A549 (cell line): ENCODE results near the gene CSTB. TPM values are rescaled to one million over a fixed set of nuclear protein-coding genes. Genes with fewer than 3 reads are reported as not detected.

Experiments used
- ATAC-seq, 2 experiments: fragments of 200-7000 bp in 1 of 2; fragments of >200 bp in 1 of 2; cut with Nextera tagmentation in 1 of 2; cut with Tn5 transposase in 1 of 2; 3 replicates each; pipeline versions ENCODE4 v1.8.0 to v1.9.1; 2018 to 2020; ENCODE audit warnings: mild to moderate bottlenecking in 1 of 2, moderate library complexity in 1 of 2
- CTCF ChIA-PET: fragments of 300-600 bp; sonication (Branson Sonifier 250); formaldehyde crosslinking; extraction: SDS; loops from one replicate; lab custom pipeline; 2021; ENCODE audit warnings: antibody characterized with exemption, inconsistent platforms; lab: Yijun Ruan, JAX
- POLR2A ChIA-PET: fragments of 350-600 bp; formaldehyde crosslinking; extraction: SDS; loops from one replicate; lab custom pipeline; 2021; ENCODE audit warnings: antibody characterized with exemption, inconsistent platforms; lab: Yijun Ruan, JAX
- DNase-seq, 2 experiments: peaks; one replicate each; pipeline versions ENCODE4 v3.0.0 to v3.0.0-alpha.2; 2011 to 2016; ENCODE audit warnings: low read depth in 1 of 2, low spot score in 1 of 2
- FAIRE-seq: peaks from 2 replicates; lab custom pipeline; 2011; peaks lifted over from hg19 to GRCh38; lab: Jason Lieb, UNC
- H3K27ac ChIP-seq, 2 experiments: fragments of >200 bp; sonication (Bioruptor Twin); formaldehyde crosslinking; 3 replicates each; pipeline ENCODE4 v1.5.1; 2016 to 2017
- H3K4me1 ChIP-seq: fragments of >200 bp; sonication (Bioruptor Twin); formaldehyde crosslinking; 3 replicates; pipeline ENCODE4 v1.6.1; 2016
- H3K4me2 ChIP-seq: fragments of >200 bp; sonication (Bioruptor Twin); formaldehyde crosslinking; 3 replicates; pipeline ENCODE4 v1.6.1; 2016
- H3K4me3 ChIP-seq: fragments of >200 bp; sonication (Bioruptor Twin); formaldehyde crosslinking; 3 replicates; pipeline ENCODE4 v1.5.1; 2016
- H3K9me3 ChIP-seq: fragments of >200 bp; sonication (Bioruptor Twin); formaldehyde crosslinking; 3 replicates; pipeline ENCODE4 v1.6.1; 2016
- BCL3 ChIP-seq: fragments of >200 bp; sonication (Bioruptor Twin); formaldehyde crosslinking; IDR thresholded peaks from 3 replicates; pipeline ENCODE4 v1.6.1; 2016
- BHLHE40 ChIP-seq: IDR thresholded peaks from 2 replicates; pipeline ENCODE4 v1.6.1; 2012; ENCODE audit warnings: low read depth, low read length, inconsistent platforms
- CHD2 ChIP-seq: fragments of 150-350 bp; IDR thresholded peaks from 2 replicates; pipeline ENCODE4 v1.6.1; 2014; ENCODE audit warnings: low read length; ENCODE audit not compliant: partially characterized antibody
- CHD4 ChIP-seq: fragments of 200-600 bp; sonication (generic); IDR thresholded peaks from 2 replicates; pipeline ENCODE4 v1.6.1; 2016; ENCODE audit warnings: antibody characterized with exemption, mild to moderate bottlenecking, borderline replicate concordance
- EHMT2 ChIP-seq: fragments of 200-600 bp; sonication (generic); IDR thresholded peaks from 2 replicates; pipeline ENCODE4 v1.6.1; 2016; ENCODE audit warnings: antibody characterized with exemption, low read depth, mild to moderate bottlenecking, moderate library complexity
- ELK1 ChIP-seq: fragments of 150-350 bp; IDR thresholded peaks from 2 replicates; pipeline ENCODE4 v1.6.1; 2014; ENCODE audit warnings: low read depth, mild to moderate bottlenecking, low read length
- ESRRA ChIP-seq: fragments of 150-350 bp; IDR thresholded peaks from 2 replicates; pipeline ENCODE4 v1.6.1; 2014; ENCODE audit warnings: mild to moderate bottlenecking, low read length, borderline replicate concordance
- HDAC2 ChIP-seq: fragments of 200-600 bp; sonication (generic); IDR thresholded peaks from 2 replicates; pipeline ENCODE4 v1.6.1; 2016
- HOXA7 ChIP-seq: fragments of 250-450 bp; sonication (Bioruptor Pico); IDR thresholded peaks from 2 replicates; pipeline ENCODE4 v1.5.0; 2020; ENCODE audit warnings: mild to moderate bottlenecking, moderate library complexity
- HOXB5 ChIP-seq: fragments of 250-450 bp; sonication (Bioruptor Pico); IDR thresholded peaks from 2 replicates; pipeline ENCODE4 v1.5.0; 2020; ENCODE audit warnings: mild to moderate bottlenecking, moderate library complexity
- JUNB ChIP-seq: fragments of >200 bp; sonication (Bioruptor Twin); formaldehyde crosslinking; IDR thresholded peaks from 2 replicates; pipeline ENCODE4 v1.6.1; 2016
- KDM5A ChIP-seq: fragments of 200-600 bp; sonication (generic); IDR thresholded peaks from 2 replicates; pipeline ENCODE4 v1.6.1; 2016; ENCODE audit warnings: antibody characterized with exemption, mild to moderate bottlenecking
- MAFK ChIP-seq: fragments of 450-650 bp; IDR thresholded peaks from 2 replicates; pipeline ENCODE4 v1.6.1; 2014; ENCODE audit not compliant: partially characterized antibody
- MAZ ChIP-seq: fragments of 150-350 bp; IDR thresholded peaks from 2 replicates; pipeline ENCODE4 v1.6.1; 2014; ENCODE audit warnings: antibody characterized with exemption, low read depth, low read length, borderline replicate concordance
- NFE2L2 ChIP-seq: fragments of 150-350 bp; conservative IDR thresholded peaks from 2 replicates; pipeline ENCODE4 v1.6.1; 2014; ENCODE audit warnings: low read length
- RAD21 ChIP-seq, 2 experiments: fragments of >200 bp in 1 of 2; sonication (Bioruptor Twin) in 1 of 2; formaldehyde crosslinking in 1 of 2; IDR thresholded peaks in 1 of 2; conservative IDR thresholded peaks in 1 of 2; 2 replicates in 1 of 2; 3 replicates in 1 of 2; pipeline ENCODE4 v1.6.1; 2012 to 2018; ENCODE audit warnings: inconsistent platforms in 1 of 2
- RARB ChIP-seq: fragments of 250-450 bp; sonication (Bioruptor Pico); IDR thresholded peaks from 2 replicates; pipeline ENCODE4 v1.8.0; 2021; ENCODE audit warnings: mild to moderate bottlenecking, moderate library complexity
- REST ChIP-seq: fragments of 200-600 bp; sonication (generic); IDR thresholded peaks from 2 replicates; pipeline ENCODE4 v1.6.1; 2016; ENCODE audit warnings: antibody characterized with exemption, mild to moderate bottlenecking, moderate library complexity
- RNF2 ChIP-seq: fragments of 200-600 bp; sonication (generic); IDR thresholded peaks from 2 replicates; pipeline ENCODE4 v1.6.1; 2016; ENCODE audit warnings: low read depth, mild to moderate bottlenecking, antibody characterized with exemption, moderate library complexity, borderline replicate concordance
- SREBF2 ChIP-seq: fragments of 450-650 bp; IDR thresholded peaks from 2 replicates; pipeline ENCODE4 v1.6.1; 2014; ENCODE audit warnings: mild to moderate bottlenecking, moderate library complexity
- ZC3H11A ChIP-seq: fragments of 450-650 bp; IDR thresholded peaks from 2 replicates; pipeline ENCODE4 v1.6.1; 2014; ENCODE audit warnings: antibody characterized with exemption, mild to moderate bottlenecking
- WGBS: methylation state at CpG from one replicate; pipeline ENCODE4 v1.1.6; 2017; ENCODE audit errors: missing lambda C conversion rate; 5-methylcytosine and 5-hydroxymethylcytosine counted together
- polyA plus RNA-seq, 4 experiments: library from polyadenylated mRNA; depleted of rRNA in 3 of 4; stranded (reverse); fragments of >200 nt; fragmentation: RNase III in 1 of 4; extraction: RNeasy Plus Mini Kit Qiagen cat#74134 plus additional on column Dnase treatment in 1 of 4; gene quantifications; 2 replicates in 3 of 4; 3 replicates in 1 of 4; pipeline ENCODE4 v1.2.3, GENCODE V29; 2011 to 2017
- TF ChIP-seq, protein P1 (sequence below): IDR thresholded peaks from 2 replicates; pipeline ENCODE4 v1.6.1; 2012; ENCODE audit warnings: low read depth, borderline replicate concordance

CSTB gene
- polyA plus RNA-seq, 2 of the 4 experiments (the other 2 are of a cell fraction) = 42.9 to 101 TPM

GRCh38 chr21:43761886-43762285 is 14.2 kb downstream of the CSTB start (continued):
- TF ChIP-seq EHMT2 = no peak
- no peak for TF ChIP-seq KDM5A
- TF ChIP-seq, all 56 proteins: peak for 0

GRCh38 chr21:43760391-43760958 is 15.6 kb downstream of the CSTB start:
- Histone ChIP-seq H3K4me2 (no peak overlapping the region), H3K9me3 (no peaks in the 10 kb centered on the region), H3K4me3 (no peak overlapping the region), H3K4me1 (peaks cover 30% of the 10 kb centered on the region), H3K27ac (no peak overlapping the region)
- DNase-seq (no peak), ATAC-seq (no peak), FAIRE-seq (no peak)
- ChIA-PET POLR2A (no interaction called here), CTCF (interaction anchor here (2.3 kb wide), 1 partner anchor 13 kb away, joined by 6 read pairs; no protein-coding TSS in a partner anchor)
- TF ChIP-seq RARB (no peak), ELK1 (no peak), BHLHE40 (no peak), ZC3H11A (no peak), MAZ (no peak), HOXA7 (CRISPR knock-in tag) (no peak), RNF2 (no peak)
- WGBS = 89% methylated on average over 18 of the region's 22 CpGs

DNA sequence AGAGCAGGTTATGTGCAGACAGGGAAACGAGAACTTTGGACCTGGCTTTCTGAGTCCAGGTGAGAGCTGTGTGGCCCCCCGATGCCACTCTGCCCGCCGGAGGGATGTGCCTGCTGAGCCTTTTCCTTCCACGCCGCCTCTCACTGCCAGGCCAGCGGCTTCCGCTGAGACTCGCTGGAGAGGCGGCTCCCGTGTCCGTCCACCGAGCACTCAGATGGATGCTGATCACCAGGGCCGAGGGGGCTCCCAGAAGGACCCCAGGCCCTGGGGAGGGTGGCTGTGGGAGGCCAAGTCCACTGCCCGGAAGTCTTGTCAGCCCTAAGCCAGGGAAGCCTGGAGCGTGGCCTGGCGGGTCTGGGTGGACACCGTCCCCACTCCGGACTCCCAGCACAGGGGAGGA is 16.5 kb downstream of the CSTB start:
- POLR2A ChIA-PET = no interaction called here
- H3K4me1 ChIP-seq = peaks cover 22% of the 10 kb centered on the region
- 94% methylated on average over 17 of the region's 19 CpGs for whole genome bisulfite sequencing

GRCh38 chr21:43758811-43759210 is 17.3 kb downstream of the CSTB start:
- no peak overlapping the region for H3K4me3 ChIP-seq
- no peaks in the 10 kb centered on the region for H3K9me3 ChIP-seq
- no peak for FAIRE-seq
- TF ChIP-seq JUNB (no peak), CHD2 (no peak), REST (no peak), HDAC2 (no peak), BCL3 (no peak), RARB (no peak), ZC3H11A (no peak), MAFK (no peak)
- TF ChIP-seq, protein P1, sequence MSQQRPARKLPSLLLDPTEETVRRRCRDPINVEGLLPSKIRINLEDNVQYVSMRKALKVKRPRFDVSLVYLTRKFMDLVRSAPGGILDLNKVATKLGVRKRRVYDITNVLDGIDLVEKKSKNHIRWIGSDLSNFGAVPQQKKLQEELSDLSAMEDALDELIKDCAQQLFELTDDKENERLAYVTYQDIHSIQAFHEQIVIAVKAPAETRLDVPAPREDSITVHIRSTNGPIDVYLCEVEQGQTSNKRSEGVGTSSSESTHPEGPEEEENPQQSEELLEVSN = no peak
- TF ChIP-seq, all 56 proteins: peak for 0
- ChIA-PET POLR2A (no interaction called here), CTCF (interaction anchor here (0.8 kb wide), 1 partner anchor 30 kb away, joined by 3 read pairs; no protein-coding TSS in a partner anchor)
- no peak for DNase-seq
- no peak overlapping the region for H3K27ac ChIP-seq
- WGBS = 82% methylated on average over 10 of the region's 10 CpGs
- H3K4me2 ChIP-seq = no peak overlapping the region
- ATAC-seq = no peak
- peaks cover 14% of the 10 kb centered on the region for H3K4me1 ChIP-seq

More for the DNA sequence above, 16.5 kb downstream of the CSTB start:
- no peak for TF ChIP-seq CHD2
- no peak for TF ChIP-seq SREBF2
- no peak for TF ChIP-seq CHD4
- TF ChIP-seq ESRRA = no peak
- no peak for TF ChIP-seq NFE2L2
- no peak for TF ChIP-seq RAD21 (conservative IDR thresholded peaks at IDR 0.05 in 1 of 2, IDR thresholded peaks at IDR 0.05 in 1 of 2)
- TF ChIP-seq EHMT2 = no peak
- TF ChIP-seq HOXB5 (CRISPR knock-in tag) = no peak
- TF ChIP-seq, all 56 proteins: peak for 0
- Histone ChIP-seq H3K4me2 (no peak overlapping the region), H3K27ac (no peak overlapping the region), H3K4me3 (no peak overlapping the region), H3K9me3 (no peaks in the 10 kb centered on the region)
- no peak for FAIRE-seq
- DNase-seq = no peak
- ATAC-seq = no peak
- CTCF ChIA-PET = interaction anchor here (0.8 kb wide), 1 partner anchor 31 kb away, joined by 3 read pairs; no protein-coding TSS in a partner anchor
